Fibroblast of gingiva (primary cell): ENCODE data around the gene ALPK3.

ENCODE experiments used
- DNase-seq: peaks from one replicate; pipeline ENCODE4 v3.0.0-alpha.2; 2011; ENCODE audit warnings: low read depth

ALPK3 gene

GRCh38 chr15:84797801-84798200, 19.4 kb upstream of the ALPK3 start:
- no peak for DNase-seq

GRCh38 chr15:84798436-84798946, 18.7 kb upstream of the ALPK3 start:
- DNase-seq: no peak

- no peak for DNase-seq
Observed at GRCh38 chr15:84799511-84800187, 17.5 kb upstream of the ALPK3 start.

- DNase-seq: no peak
Observed at GRCh38 chr15:84800365-84800806, 16.8 kb upstream of the ALPK3 start.

GRCh38 chr15:84804005-84804900, 12.9 kb upstream of the ALPK3 start:
- DNase-seq: no peak

GRCh38 chr15:84805221-84805620, 11.9 kb upstream of the ALPK3 start:
- DNase-seq: no peak

GRCh38 chr15:84807228-84807627, 9.9 kb upstream of the ALPK3 start:
- DNase-seq: no peak

- peak; percentile 10 for DNase-seq
Observed at GRCh38 chr15:84810073-84810840, 6.9 kb upstream of the ALPK3 start.

GRCh38 chr15:84811151-84811550, 6.0 kb upstream of the ALPK3 start:
- no peak for DNase-seq

GRCh38 chr15:84811828-84812227, 5.3 kb upstream of the ALPK3 start:
- no peak for DNase-seq

- no peak for DNase-seq
Observed at GRCh38 chr15:84812842-84813241, 4.3 kb upstream of the ALPK3 start.

- DNase-seq: no peak
Observed at GRCh38 chr15:84813435-84813834, 3.7 kb upstream of the ALPK3 start.

GRCh38 chr15:84813931-84814330, 3.2 kb upstream of the ALPK3 start:
- no peak for DNase-seq

GRCh38 chr15:84814916-84815315, 2.2 kb upstream of the ALPK3 start:
- no peak for DNase-seq

GRCh38 chr15:84817466-84818081, 418 bp downstream of the ALPK3 start:
- DNase-seq: no peak

GRCh38 chr15:84818261-84819131, 1.3 kb downstream of the ALPK3 start:
- no peak for DNase-seq

- no peak for DNase-seq
Observed at GRCh38 chr15:84819291-84819768, 2.2 kb downstream of the ALPK3 start.

- no peak for DNase-seq
Observed at GRCh38 chr15:84819791-84820190, 2.6 kb downstream of the ALPK3 start.

- no peak for DNase-seq
Observed at GRCh38 chr15:84821501-84822021, 4.4 kb downstream of the ALPK3 start.

GRCh38 chr15:84822653-84823281, 5.6 kb downstream of the ALPK3 start:
- DNase-seq: no peak
